ENCODE data around the gene SORCS1.

SORCS1 gene

DNA sequence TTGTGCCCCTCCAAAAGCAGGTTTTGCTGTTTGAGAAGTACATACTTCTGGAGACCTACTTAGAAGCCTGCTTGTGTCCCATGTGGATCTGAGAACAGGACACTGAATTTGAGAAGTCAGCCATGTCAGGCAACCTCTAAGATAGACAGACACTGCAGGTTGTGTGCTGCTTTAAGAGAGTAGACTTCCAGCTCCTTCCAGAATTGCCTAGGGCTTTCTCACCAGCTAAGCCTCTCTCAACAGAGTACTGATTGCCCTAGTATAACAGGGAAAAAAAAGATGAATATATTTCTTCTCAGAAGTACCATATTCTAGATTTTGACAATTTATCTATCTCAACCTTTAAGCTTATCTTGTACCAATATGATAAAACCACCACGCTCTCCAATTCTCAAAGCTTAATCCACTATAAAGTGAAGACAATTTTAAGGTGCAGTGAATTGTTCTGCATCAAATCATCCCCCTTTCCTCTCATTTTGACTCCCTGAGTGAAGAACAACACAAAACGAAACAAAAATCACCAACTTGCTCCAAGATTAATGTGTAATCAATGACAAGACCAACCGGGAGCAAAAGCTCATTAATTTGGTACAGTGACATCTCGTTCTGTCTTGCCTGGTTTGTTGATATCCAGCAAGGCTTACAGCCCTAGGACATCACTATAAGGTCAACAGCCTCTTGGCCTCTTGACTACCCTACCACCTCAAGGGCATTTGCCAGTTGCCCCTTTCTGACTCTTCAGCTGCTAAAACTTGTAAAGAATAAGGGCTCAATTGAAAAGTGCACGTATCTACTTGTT lies 214.6 kb downstream of the SORCS1 start:
- TF ChIP-seq, protein P1, sequence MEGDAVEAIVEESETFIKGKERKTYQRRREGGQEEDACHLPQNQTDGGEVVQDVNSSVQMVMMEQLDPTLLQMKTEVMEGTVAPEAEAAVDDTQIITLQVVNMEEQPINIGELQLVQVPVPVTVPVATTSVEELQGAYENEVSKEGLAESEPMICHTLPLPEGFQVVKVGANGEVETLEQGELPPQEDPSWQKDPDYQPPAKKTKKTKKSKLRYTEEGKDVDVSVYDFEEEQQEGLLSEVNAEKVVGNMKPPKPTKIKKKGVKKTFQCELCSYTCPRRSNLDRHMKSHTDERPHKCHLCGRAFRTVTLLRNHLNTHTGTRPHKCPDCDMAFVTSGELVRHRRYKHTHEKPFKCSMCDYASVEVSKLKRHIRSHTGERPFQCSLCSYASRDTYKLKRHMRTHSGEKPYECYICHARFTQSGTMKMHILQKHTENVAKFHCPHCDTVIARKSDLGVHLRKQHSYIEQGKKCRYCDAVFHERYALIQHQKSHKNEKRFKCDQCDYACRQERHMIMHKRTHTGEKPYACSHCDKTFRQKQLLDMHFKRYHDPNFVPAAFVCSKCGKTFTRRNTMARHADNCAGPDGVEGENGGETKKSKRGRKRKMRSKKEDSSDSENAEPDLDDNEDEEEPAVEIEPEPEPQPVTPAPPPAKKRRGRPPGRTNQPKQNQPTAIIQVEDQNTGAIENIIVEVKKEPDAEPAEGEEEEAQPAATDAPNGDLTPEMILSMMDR (IDR thresholded peaks at IDR 0.05; ENCODE audit: low read depth, low read length), result no peak

DNA sequence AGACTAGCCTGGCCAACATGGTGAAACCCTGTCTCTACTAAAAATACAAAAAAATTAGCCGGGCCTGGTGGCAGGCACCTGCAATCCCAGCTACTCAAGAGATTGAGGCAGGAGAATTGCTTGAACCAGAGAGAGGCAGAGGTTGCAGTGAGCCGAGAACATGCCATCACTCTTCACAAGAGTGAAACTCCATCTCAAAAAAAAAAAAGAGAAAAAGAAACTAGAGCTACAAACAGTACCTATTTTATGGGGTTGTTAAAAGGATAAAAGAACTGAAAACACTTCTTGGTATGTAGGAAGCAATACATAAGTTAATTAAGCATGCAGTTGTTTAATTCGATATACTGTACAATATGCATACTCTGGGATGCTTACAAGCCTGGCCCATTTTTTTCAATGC lies 216.9 kb downstream of the SORCS1 start:
- TF ChIP-seq, protein P1 (IDR thresholded peaks at IDR 0.05; ENCODE audit: low read depth, low read length), result no peak
- H3K4me3 ChIP-seq (ENCODE audit: low read depth, low read length), result no peak overlapping the region

More for the DNA sequence above, 214.6 kb downstream of the SORCS1 start:
- no peak overlapping the region for H3K4me3 ChIP-seq (ENCODE audit: low read depth, low read length)

- TF ChIP-seq, protein P1 (IDR thresholded peaks at IDR 0.05; ENCODE audit: low read depth, low read length), result no peak
- H3K4me3 ChIP-seq (ENCODE audit: low read depth, low read length), result no peak overlapping the region
These were observed 222.4 kb downstream of the SORCS1 start for GRCh38 chr10:106942035-106942662.

DNA sequence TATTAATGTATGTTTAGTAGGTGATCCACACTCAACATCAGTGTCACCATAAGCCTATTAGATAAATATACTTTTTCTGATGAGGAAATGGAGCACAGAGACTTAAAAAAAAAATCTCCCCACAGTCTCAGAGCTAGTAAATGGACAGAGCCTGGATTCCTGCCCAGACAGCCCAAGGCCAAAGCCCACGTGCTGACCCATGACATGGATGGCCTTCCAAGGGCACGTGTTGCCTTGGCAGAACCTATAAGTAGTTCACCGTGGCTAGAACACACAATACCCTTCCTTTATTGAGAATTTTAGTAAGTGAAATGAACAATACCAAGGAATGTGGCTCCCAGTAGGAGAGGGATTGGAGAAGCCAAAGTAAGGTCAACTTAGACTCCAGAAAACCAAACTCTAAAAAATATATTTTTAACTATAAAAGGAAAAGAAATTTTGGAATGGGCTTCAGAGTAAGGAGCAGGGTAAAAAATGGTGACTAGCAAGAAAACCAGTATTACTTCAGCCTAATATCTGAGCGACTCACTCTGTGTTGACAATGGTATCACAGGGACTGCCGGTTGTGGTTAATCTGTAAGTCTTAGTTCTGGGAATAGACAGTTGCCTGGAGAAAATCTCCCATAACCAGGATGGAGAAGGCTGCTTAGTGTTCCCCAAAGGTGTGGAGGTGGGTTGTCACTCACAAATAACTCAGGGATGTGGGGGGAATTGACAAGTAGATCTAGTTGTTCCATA lies 223.0 kb downstream of the SORCS1 start:
- TF ChIP-seq, protein P1 (IDR thresholded peaks at IDR 0.05; ENCODE audit: low read depth, low read length), result no peak

DNA sequence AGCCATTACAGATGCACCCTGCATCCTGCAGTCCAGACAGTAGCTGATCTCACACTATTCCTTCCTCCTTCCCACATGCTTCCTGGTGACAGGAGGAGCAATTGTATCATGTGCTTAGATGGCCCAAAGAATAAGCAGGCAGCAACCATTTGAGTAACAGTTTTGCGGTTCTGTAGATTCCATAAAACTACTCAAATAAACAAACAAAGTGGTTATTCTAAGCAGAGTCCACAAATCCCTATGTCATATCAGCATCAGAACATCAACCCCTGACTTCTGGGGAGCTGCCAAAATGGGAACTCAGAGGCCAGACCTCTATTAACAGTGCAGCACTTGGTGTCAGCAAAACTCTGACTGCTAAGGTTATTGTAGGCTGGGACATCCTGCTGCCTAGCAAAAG lies 226.0 kb downstream of the SORCS1 start:
- TF ChIP-seq, protein P1 (IDR thresholded peaks at IDR 0.05; ENCODE audit: low read depth, low read length), result no peak
- H3K4me3 ChIP-seq (ENCODE audit: low read depth, low read length), result no peak overlapping the region

More for the DNA sequence above, 223.0 kb downstream of the SORCS1 start:
- no peak overlapping the region for H3K4me3 ChIP-seq (ENCODE audit: low read depth, low read length)

GRCh38 chr10:106935978-106936451 lies 228.5 kb downstream of the SORCS1 start:
- TF ChIP-seq, protein P1 (IDR thresholded peaks at IDR 0.05; ENCODE audit: low read depth, low read length), result no peak
- H3K4me3 ChIP-seq (ENCODE audit: low read depth, low read length), result no peak overlapping the region

All from WI38 (cell line).